PC-9 (cell line): Measurements from ENCODE around the gene LRRC23. TPM values are rescaled to one million over a fixed set of nuclear protein-coding genes. Genes with fewer than 3 reads are reported as not detected.

Experiments used
- BruUV-seq: library from RNA; stranded (reverse); fragments of 400-500 nt; replicated peaks from 2 replicates; lab custom pipeline; 2021; lab: Mats Ljungman, UMichigan
- CTCF ChIA-PET: fragments of 300-600 bp; sonication (Branson Sonifier 250); formaldehyde crosslinking; loops from one replicate; lab custom pipeline; 2022; ENCODE audit warnings: antibody characterized with exemption; lab: Charles Lee
- POLR2A ChIA-PET: fragments of 300-600 bp; sonication (Branson Sonifier 250); formaldehyde crosslinking; loops from one replicate; lab custom pipeline; 2022; ENCODE audit warnings: antibody characterized with exemption; ENCODE audit not compliant: unreplicated experiment; lab: Charles Lee
- DNase-seq, 2 experiments: peaks; one replicate each; pipeline versions ENCODE4 v3.0.0 to v3.0.0-alpha.2; 2015 to 2022; ENCODE audit warnings: mixed read lengths in 1 of 2
- H2AFZ ChIP-seq: fragments of 200-600 bp; sonication (generic); 2 replicates; pipeline ENCODE4 v1.8.1; 2017; ENCODE audit warnings: antibody characterized with exemption
- H3F3A ChIP-seq: fragments of 200-600 bp; sonication (generic); 2 replicates; pipeline ENCODE4 v1.8.1; 2017; ENCODE audit warnings: antibody characterized with exemption, mild to moderate bottlenecking, low read depth; ENCODE audit not compliant: insufficient read depth
- H3K27ac ChIP-seq: fragments of 200-600 bp; sonication (generic); 2 replicates; pipeline ENCODE4 v1.6.1; 2016; ENCODE audit warnings: mixed run types
- H3K27me3 ChIP-seq: fragments of 200-600 bp; sonication (generic); 2 replicates; pipeline ENCODE4 v1.6.1; 2016; ENCODE audit warnings: low read depth, mixed run types; ENCODE audit not compliant: insufficient read depth
- H3K36me3 ChIP-seq: fragments of 200-600 bp; sonication (generic); 2 replicates; pipeline ENCODE4 v1.6.1; 2016; ENCODE audit warnings: low read depth, mixed run types
- H3K4me1 ChIP-seq: fragments of 200-600 bp; sonication (generic); replicated peaks from 2 replicates; pipeline ENCODE4 v1.6.1; 2016; ENCODE audit warnings: mixed run types; ENCODE audit not compliant: insufficient read depth
- H3K4me2 ChIP-seq: fragments of 200-600 bp; sonication (generic); 2 replicates; pipeline ENCODE4 v1.6.1; 2017; ENCODE audit warnings: mixed run types
- H3K4me3 ChIP-seq: fragments of 200-600 bp; sonication (generic); 2 replicates; pipeline ENCODE4 v1.6.1; 2016; ENCODE audit warnings: mixed run types
- H3K79me2 ChIP-seq: fragments of 200-600 bp; sonication (generic); 2 replicates; pipeline ENCODE4 v1.6.1; 2017; ENCODE audit warnings: low read depth, mixed run types
- H3K9me2 ChIP-seq: fragments of 200-600 bp; sonication (generic); 2 replicates; pipeline ENCODE4 v1.8.1; 2017; ENCODE audit warnings: mild to moderate bottlenecking; ENCODE audit not compliant: insufficient read depth
- H3K9me3 ChIP-seq: fragments of 200-600 bp; sonication (generic); 2 replicates; pipeline ENCODE4 v1.8.1; 2016; ENCODE audit warnings: low read depth; ENCODE audit not compliant: insufficient read depth
- H4K20me1 ChIP-seq: fragments of 200-600 bp; sonication (generic); 2 replicates; pipeline ENCODE4 v1.8.1; 2017; ENCODE audit not compliant: insufficient read depth
- CTCF ChIP-seq: fragments of 200-600 bp; sonication (generic); conservative IDR thresholded peaks from 2 replicates; pipeline ENCODE4 v1.6.1; 2017; ENCODE audit warnings: mixed run types, antibody characterized with exemption, mild to moderate bottlenecking, moderate library complexity
- EZH2 ChIP-seq: fragments of 200-600 bp; sonication (generic); IDR thresholded peaks from 2 replicates; pipeline ENCODE4 v1.8.0; 2017; ENCODE audit warnings: antibody characterized with exemption, low read depth
- intact Hi-C: fragments of 100-400 bp; cut with micrococcal nuclease; formaldehyde crosslinking; loops from one replicate; pipeline ENCODE4 v1.10.0; 2022; ENCODE audit not compliant: unreplicated experiment
- total RNA-seq: library from RNA; stranded (reverse); gene quantifications from 2 replicates; pipeline ENCODE4 v1.2.3, GENCODE V29; 2021

LRRC23 gene
- total RNA-seq, 1 experiment from 2014 or later: 29.3 TPM

- Histone ChIP-seq H3K4me3 (peak overlapping the region; percentile 62), H3K27me3 (no peaks in the 10 kb centered on the region), H3K79me2 (peaks cover 14% of the 10 kb centered on the region), H4K20me1 (peaks cover 10% of the 10 kb centered on the region; the same call in 1 of the 2 replicates), H3F3A (peaks cover 58% of the 10 kb centered on the region), H3K4me1 (peaks cover 8% of the 10 kb centered on the region), H3K4me2 (peak overlapping the region; percentile 85), H2AFZ (peak overlapping the region; percentile 57), H3K9me2 (no peaks in the 10 kb centered on the region), H3K36me3 (peaks cover 18% of the 10 kb centered on the region), H3K27ac (peak overlapping the region; percentile 52), H3K9me3 (no peaks in the 10 kb centered on the region)
- intact Hi-C loops: loop anchor here (1.0 kb wide), 1 partner anchor 68 kb away; no protein-coding TSS in a partner anchor
- ChIA-PET POLR2A (interaction anchor here (0.6 to 1.0 kb wide), 6 partner anchors 12 to 214 kb away, joined by 3 to 4 read pairs (median 4); partner anchors contain the start of genes COPS7A, SPSB2 and TPI1), CTCF (interaction anchor here (0.7 to 1.4 kb wide), 5 partner anchors 11 to 68 kb away, joined by 4 to 12 read pairs (median 5); partner anchors contain the start of gene SPSB2)
- peak; percentile 92 to 97 for DNase-seq
- BruUV-seq: TSS peak; percentile 90
- TF ChIP-seq CTCF: peak; percentile 98
- no peak for TF ChIP-seq EZH2
These were observed 33.1 kb downstream of the LRRC23 start for GRCh38 chr12:6937481-6938352.

- CTCF ChIA-PET: interaction anchor here (0.9 to 1.4 kb wide), 5 partner anchors 12 to 69 kb away, joined by 3 to 12 read pairs (median 5); no protein-coding TSS in a partner anchor
- peak overlapping the region; percentile 52; the same call in 1 of the 2 replicates for H3K27ac ChIP-seq
These were observed 34.0 kb downstream of the LRRC23 start for GRCh38 chr12:6938353-6939190.

More at GRCh38 chr12:6938353-6939190, 34.0 kb downstream of the LRRC23 start:
- H3K36me3 ChIP-seq: peaks cover 11% of the 10 kb centered on the region
- peaks cover 1% of the 10 kb centered on the region; the same call in 1 of the 2 replicates for H4K20me1 ChIP-seq
- peak overlapping the region; percentile 85 for H3K4me2 ChIP-seq
- H3F3A ChIP-seq: peaks cover 58% of the 10 kb centered on the region
- no peaks in the 10 kb centered on the region for H3K9me3 ChIP-seq
- H3K27me3 ChIP-seq: no peaks in the 10 kb centered on the region
- peaks cover 6% of the 10 kb centered on the region; the same call in 1 of the 2 replicates for H3K79me2 ChIP-seq
- intact Hi-C loops: loop anchor here (1.0 kb wide), 1 partner anchor 69 kb away; no protein-coding TSS in a partner anchor
- POLR2A ChIA-PET: interaction anchor here (0.6 to 1.0 kb wide), 4 partner anchors 66 to 169 kb away, joined by 3 to 4 read pairs (median 4); partner anchors contain the start of genes SPSB2 and TPI1
- H3K9me2 ChIP-seq: no peaks in the 10 kb centered on the region
- TF ChIP-seq EZH2: no peak
- no peak; the same call in 1 of the 2 replicates for TF ChIP-seq CTCF
- peak overlapping the region; percentile 62 for H3K4me3 ChIP-seq
- DNase-seq: no peak
- peaks cover 8% of the 10 kb centered on the region for H3K4me1 ChIP-seq
- H2AFZ ChIP-seq: no peak overlapping the region
- no TSS peak for BruUV-seq
